Measurements from ENCODE around the gene POU2AF1. TPM values are rescaled to one million over a fixed set of nuclear protein-coding genes. Genes with fewer than 3 reads are reported as not detected.

The POU2AF1 gene
- total and polyA plus RNA-seq, 2 donors from 2014 or later, result 0.95 to 18.5 TPM

DNA sequence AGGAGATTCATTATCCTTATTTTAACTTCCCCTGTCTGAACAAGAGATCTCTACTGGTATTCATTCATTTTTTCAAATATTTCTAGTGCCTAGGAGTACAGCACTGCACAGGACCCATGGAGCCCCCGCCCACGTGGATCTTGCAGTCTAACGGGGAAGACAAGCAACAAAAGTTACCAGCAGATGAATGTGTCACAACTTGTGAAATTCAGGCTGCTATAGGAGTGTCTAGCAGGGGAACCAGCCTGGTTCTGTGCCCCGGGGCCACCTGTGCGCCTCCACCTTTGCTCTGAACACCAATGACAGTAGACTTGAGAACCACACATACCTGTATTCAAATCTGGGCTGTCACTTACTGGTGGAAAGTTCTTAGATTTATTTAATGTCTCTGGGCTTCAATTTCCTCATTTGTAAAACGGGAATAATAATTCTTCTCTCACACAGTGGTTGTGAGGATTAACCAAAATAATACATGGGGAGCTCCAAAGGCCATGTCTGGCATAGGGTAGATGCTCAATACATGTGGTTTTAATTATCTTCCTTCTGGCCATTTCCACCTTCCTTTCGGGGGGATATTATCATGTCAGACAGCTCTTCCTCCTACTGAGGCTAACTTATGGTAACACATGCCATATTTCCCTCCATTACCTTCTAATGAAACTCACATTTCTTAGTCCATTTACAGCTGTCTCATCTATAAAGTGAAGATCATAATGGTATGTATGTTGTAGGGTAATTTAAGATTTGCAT is 17.8 kb downstream of the POU2AF1 start:
- intact Hi-C loops (cut with DNase I), result no loop called here

DNA sequence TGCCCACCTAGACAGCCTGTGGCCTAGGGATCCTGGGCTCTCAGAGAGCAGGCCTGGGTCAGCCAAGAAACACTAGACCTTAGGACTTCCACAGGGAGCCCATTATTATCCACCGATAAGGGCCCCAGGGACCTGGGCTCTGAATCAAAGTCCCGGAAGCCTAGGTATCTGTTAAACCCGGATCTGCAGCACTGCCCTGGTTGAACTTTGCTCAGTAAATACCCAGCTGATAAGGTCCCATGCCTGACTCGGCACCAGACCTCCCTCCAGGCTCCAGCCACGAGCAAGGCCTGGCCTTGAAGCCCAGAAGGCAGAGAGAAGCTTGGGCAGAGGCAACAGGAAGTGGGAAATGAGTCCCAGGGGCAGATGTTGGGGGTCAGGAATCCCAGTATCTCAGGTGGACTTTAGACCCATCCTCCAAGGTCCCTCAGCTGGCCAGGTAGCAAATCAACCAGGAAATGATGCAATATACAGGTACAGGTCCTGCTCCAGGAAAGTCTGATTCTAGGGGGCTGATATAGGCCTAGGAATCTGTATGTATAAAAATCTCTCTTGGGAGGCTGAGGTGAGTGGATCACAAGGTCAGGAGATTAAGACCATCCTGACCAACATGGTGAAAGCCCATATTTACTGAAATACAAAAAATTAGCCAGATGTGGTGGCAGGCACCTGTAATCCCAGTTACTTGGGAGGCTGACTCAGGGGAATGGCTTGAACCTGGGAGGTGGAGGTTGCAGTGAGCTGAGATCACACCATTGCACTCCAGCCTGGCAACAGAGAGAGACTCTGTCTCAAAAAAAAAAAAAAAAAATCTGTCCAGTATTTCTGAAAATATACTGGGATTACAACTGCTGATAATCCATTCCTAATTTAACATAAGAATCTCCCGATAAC is 18.7 kb downstream of the POU2AF1 start:
- Histone ChIP-seq H3K27me3 (ENCODE audit: control insufficient read depth, insufficient read depth, low read length) (no peaks in the 10 kb centered on the region), H3K4me3 (ENCODE audit: low read length in 3 of 3) (no peak overlapping the region), H3K9ac (ENCODE audit: low read length in 3 of 3) (no peak overlapping the region), H3K36me3 (ENCODE audit: control insufficient read depth in 2 of 3, insufficient read depth in 3 of 3, low read length in 3 of 3) (no peaks in the 10 kb centered on the region), H3K4me1 (ENCODE audit: control insufficient read depth in 2 of 3, insufficient read depth in 2 of 3, low read depth in 1 of 3, low read length in 3 of 3) (peaks cover 0 to 5% (median 3%) of the 10 kb centered on the region in 3 donors), H3K9me3 (ENCODE audit: control insufficient read depth in 2 of 3, insufficient read depth in 1 of 3, low read length in 3 of 3) (no peaks in the 10 kb centered on the region), H3K27ac (ENCODE audit: low read depth in 2 of 2, low read length in 2 of 2) (no peak overlapping the region)
- FAIRE-seq (no peak), DNase-seq (no peak)
- TF ChIP-seq, protein P1, sequence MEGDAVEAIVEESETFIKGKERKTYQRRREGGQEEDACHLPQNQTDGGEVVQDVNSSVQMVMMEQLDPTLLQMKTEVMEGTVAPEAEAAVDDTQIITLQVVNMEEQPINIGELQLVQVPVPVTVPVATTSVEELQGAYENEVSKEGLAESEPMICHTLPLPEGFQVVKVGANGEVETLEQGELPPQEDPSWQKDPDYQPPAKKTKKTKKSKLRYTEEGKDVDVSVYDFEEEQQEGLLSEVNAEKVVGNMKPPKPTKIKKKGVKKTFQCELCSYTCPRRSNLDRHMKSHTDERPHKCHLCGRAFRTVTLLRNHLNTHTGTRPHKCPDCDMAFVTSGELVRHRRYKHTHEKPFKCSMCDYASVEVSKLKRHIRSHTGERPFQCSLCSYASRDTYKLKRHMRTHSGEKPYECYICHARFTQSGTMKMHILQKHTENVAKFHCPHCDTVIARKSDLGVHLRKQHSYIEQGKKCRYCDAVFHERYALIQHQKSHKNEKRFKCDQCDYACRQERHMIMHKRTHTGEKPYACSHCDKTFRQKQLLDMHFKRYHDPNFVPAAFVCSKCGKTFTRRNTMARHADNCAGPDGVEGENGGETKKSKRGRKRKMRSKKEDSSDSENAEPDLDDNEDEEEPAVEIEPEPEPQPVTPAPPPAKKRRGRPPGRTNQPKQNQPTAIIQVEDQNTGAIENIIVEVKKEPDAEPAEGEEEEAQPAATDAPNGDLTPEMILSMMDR (IDR thresholded peaks at IDR 0.05; ENCODE audit: borderline replicate concordance, extremely low read depth, insufficient read depth), result no peak
- intact Hi-C loops (cut with DNase I), result no loop called here

More for the DNA sequence above, 17.8 kb downstream of the POU2AF1 start:
- Histone ChIP-seq H3K4me3 (ENCODE audit: low read length in 3 of 3) (no peak overlapping the region), H3K27me3 (ENCODE audit: control insufficient read depth, insufficient read depth, low read length) (no peaks in the 10 kb centered on the region), H3K9ac (ENCODE audit: low read length in 3 of 3) (no peak overlapping the region), H3K36me3 (ENCODE audit: control insufficient read depth in 2 of 3, insufficient read depth in 3 of 3, low read length in 3 of 3) (no peaks in the 10 kb centered on the region), H3K27ac (ENCODE audit: low read depth in 2 of 2, low read length in 2 of 2) (no peak overlapping the region), H3K4me1 (ENCODE audit: control insufficient read depth in 2 of 3, insufficient read depth in 2 of 3, low read depth in 1 of 3, low read length in 3 of 3) (peaks cover 0 to 5% (median 3%) of the 10 kb centered on the region in 3 donors), H3K9me3 (ENCODE audit: control insufficient read depth in 2 of 3, insufficient read depth in 1 of 3, low read length in 3 of 3) (no peaks in the 10 kb centered on the region)
- TF ChIP-seq, protein P1 (IDR thresholded peaks at IDR 0.05; ENCODE audit: borderline replicate concordance, extremely low read depth, insufficient read depth), result no peak
- FAIRE-seq (no peak), DNase-seq (no peak)

DNA sequence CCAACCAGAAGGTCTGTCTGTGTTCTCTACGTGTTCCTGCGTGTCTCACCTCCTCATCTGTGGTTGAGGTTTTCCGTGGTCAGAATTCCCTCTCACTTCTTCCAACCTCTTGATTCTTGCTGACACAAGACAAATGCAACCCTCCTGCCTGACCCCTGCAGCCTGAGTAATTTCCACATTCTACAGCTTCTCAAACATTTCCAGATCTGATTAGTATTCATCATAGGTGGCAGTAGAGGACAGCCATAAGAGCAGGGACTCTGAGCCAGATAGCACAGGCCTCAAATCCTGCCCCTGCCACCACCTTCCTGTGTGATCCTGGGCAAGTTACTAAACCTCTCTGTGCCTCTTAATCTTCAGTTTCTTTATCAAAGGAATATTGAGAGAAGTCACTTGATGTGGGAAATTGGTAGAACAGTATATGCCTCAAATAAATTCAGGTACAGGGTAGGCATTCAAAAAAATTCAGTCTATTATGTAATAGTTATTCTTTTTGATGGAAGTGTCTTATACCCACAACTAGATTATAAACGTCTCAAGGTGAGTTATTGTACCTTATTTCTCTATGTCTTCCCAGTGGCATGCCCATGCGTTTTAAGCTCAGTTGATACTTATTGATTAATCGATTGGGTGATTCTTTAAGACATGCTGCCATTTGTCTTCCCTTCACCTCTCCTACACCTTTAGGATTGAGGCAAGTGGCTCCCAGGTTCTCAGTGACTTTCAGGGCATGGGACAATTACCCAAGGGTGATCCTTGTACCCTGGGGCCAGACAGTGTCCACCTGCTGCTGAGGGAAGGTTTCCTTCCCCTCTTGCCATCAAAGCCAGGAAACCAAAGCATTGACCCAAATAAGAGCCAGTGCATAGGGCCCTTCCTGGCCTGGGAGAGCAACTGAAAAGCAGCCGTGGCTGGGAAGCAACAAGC is 19.6 kb downstream of the POU2AF1 start:
- Histone ChIP-seq H3K4me3 (ENCODE audit: low read length in 3 of 3) (no peak overlapping the region), H3K9me3 (ENCODE audit: control insufficient read depth in 2 of 3, insufficient read depth in 1 of 3, low read length in 3 of 3) (no peaks in the 10 kb centered on the region), H3K36me3 (ENCODE audit: control insufficient read depth in 2 of 3, insufficient read depth in 3 of 3, low read length in 3 of 3) (no peaks in the 10 kb centered on the region), H3K4me1 (ENCODE audit: control insufficient read depth in 2 of 3, insufficient read depth in 2 of 3, low read depth in 1 of 3, low read length in 3 of 3) (peaks cover 0 to 5% (median 3%) of the 10 kb centered on the region in 3 donors), H3K27ac (ENCODE audit: low read depth in 2 of 2, low read length in 2 of 2) (no peak overlapping the region), H3K27me3 (ENCODE audit: control insufficient read depth, insufficient read depth, low read length) (no peaks in the 10 kb centered on the region), H3K9ac (ENCODE audit: low read length in 3 of 3) (no peak overlapping the region)
- FAIRE-seq (no peak), DNase-seq (no peak)
- intact Hi-C loops (cut with DNase I), result no loop called here
- TF ChIP-seq, protein P1 (IDR thresholded peaks at IDR 0.05; ENCODE audit: borderline replicate concordance, extremely low read depth, insufficient read depth), result no peak

Measured in kidney (tissue), 14 donors.